ENCODE data around the gene TEX2. TPM values are rescaled to one million over a fixed set of nuclear protein-coding genes. Genes with fewer than 3 reads are reported as not detected.

Gene TEX2
- total and polyA plus RNA-seq, 2 experiments from 2014 or later = 26.9 to 37.0 TPM

- in situ Hi-C loops (cut with MboI) = no loop called here
- Histone ChIP-seq H3K9ac (no peak overlapping the region; the same call in 1 of the 2 replicates), H2AFZ (peak overlapping the region; percentile 47), H3K9me3 (ENCODE audit: low read depth) (no peaks in the 10 kb centered on the region), H3F3A (ENCODE audit: insufficient read depth) (peaks cover 28% of the 10 kb centered on the region), H3K9me2 (ENCODE audit: insufficient read depth) (no peaks in the 10 kb centered on the region), H3K27me3 (replicated peaks; ENCODE audit: insufficient read depth) (no peaks in the 10 kb centered on the region), H3K27ac (peak overlapping the region; percentile 68), H3K79me2 (ENCODE audit: insufficient read depth) (peaks cover 73% of the 10 kb centered on the region), H3K4me2 (ENCODE audit: unreplicated experiment) (peak overlapping the region; percentile 86), H3K4me1 (ENCODE audit: insufficient read depth) (peaks cover 34% of the 10 kb centered on the region), H3K36me3 (ENCODE audit: low read depth) (no peaks in the 10 kb centered on the region), H3K4me3 (peak overlapping the region; percentile 55), H4K20me1 (ENCODE audit: insufficient read depth) (no peaks in the 10 kb centered on the region)
- peak; percentile 84 for DNase-seq
- WGBS, 2 experiments (ENCODE audit: low coverage in 1 of 2, low lambda C conversion rate in 2 of 2, missing lambda C conversion rate in 2 of 2) = 38 to 40% methylated on average over 8 of the region's 8 CpGs
- TF ChIP-seq EZH2 (IDR thresholded peaks at IDR 0.05; ENCODE audit: insufficient read depth, poor library complexity, severe bottlenecking) (no peak), EZH2phosphoT487 (IDR thresholded peaks at IDR 0.05; ENCODE audit: insufficient read depth, low read depth) (no peak)
Observed at GRCh38 chr17:64115043-64115698, 147.9 kb downstream of the TEX2 start.

GRCh38 chr17:64113006-64113405 is 150.1 kb downstream of the TEX2 start:
- WGBS, 2 experiments (ENCODE audit: low coverage in 1 of 2, low lambda C conversion rate in 2 of 2, missing lambda C conversion rate in 2 of 2) = 95 to 100% methylated on average over 2 of the region's 2 CpGs
- H3K79me2 ChIP-seq (ENCODE audit: insufficient read depth) = peaks cover 81% of the 10 kb centered on the region
- H2AFZ ChIP-seq = no peak overlapping the region
- no peaks in the 10 kb centered on the region for H3K27me3 ChIP-seq (replicated peaks; ENCODE audit: insufficient read depth)
- H3K4me2 ChIP-seq (ENCODE audit: unreplicated experiment) = no peak overlapping the region
- no peak overlapping the region for H3K9ac ChIP-seq
- DNase-seq = no peak
- no peaks in the 10 kb centered on the region for H3K36me3 ChIP-seq (ENCODE audit: low read depth)
- peaks cover 28% of the 10 kb centered on the region for H3K4me1 ChIP-seq (ENCODE audit: insufficient read depth)
- no peak for TF ChIP-seq EZH2phosphoT487 (IDR thresholded peaks at IDR 0.05; ENCODE audit: insufficient read depth, low read depth)
- no peak for TF ChIP-seq EZH2 (IDR thresholded peaks at IDR 0.05; ENCODE audit: insufficient read depth, poor library complexity, severe bottlenecking)
- peaks cover 28% of the 10 kb centered on the region for H3F3A ChIP-seq (ENCODE audit: insufficient read depth)
- H3K27ac ChIP-seq = no peak overlapping the region
- in situ Hi-C loops (cut with MboI) = no loop called here
- H4K20me1 ChIP-seq (ENCODE audit: insufficient read depth) = no peaks in the 10 kb centered on the region
- H3K9me3 ChIP-seq (ENCODE audit: low read depth) = no peaks in the 10 kb centered on the region
- no peaks in the 10 kb centered on the region for H3K9me2 ChIP-seq (ENCODE audit: insufficient read depth)
- H3K4me3 ChIP-seq = no peak overlapping the region

GRCh38 chr17:64111831-64112230 is 151.2 kb downstream of the TEX2 start:
- DNase-seq = no peak

GRCh38 chr17:64110379-64111152 is 152.5 kb downstream of the TEX2 start:
- no peak for TF ChIP-seq EZH2phosphoT487 (IDR thresholded peaks at IDR 0.05; ENCODE audit: insufficient read depth, low read depth)
- no peak for TF ChIP-seq EZH2 (IDR thresholded peaks at IDR 0.05; ENCODE audit: insufficient read depth, poor library complexity, severe bottlenecking)
- Histone ChIP-seq H3K4me1 (ENCODE audit: insufficient read depth) (peaks cover 17% of the 10 kb centered on the region), H3K36me3 (ENCODE audit: low read depth) (no peaks in the 10 kb centered on the region), H2AFZ (no peak overlapping the region), H3K9ac (no peak overlapping the region), H3K27ac (no peak overlapping the region), H3K79me2 (ENCODE audit: insufficient read depth) (peaks cover 86% of the 10 kb centered on the region), H3K4me2 (ENCODE audit: unreplicated experiment) (no peak overlapping the region), H4K20me1 (ENCODE audit: insufficient read depth) (no peaks in the 10 kb centered on the region), H3K27me3 (replicated peaks; ENCODE audit: insufficient read depth) (no peaks in the 10 kb centered on the region), H3K9me2 (ENCODE audit: insufficient read depth) (no peaks in the 10 kb centered on the region), H3K9me3 (ENCODE audit: low read depth) (no peaks in the 10 kb centered on the region), H3F3A (ENCODE audit: insufficient read depth) (peaks cover 17% of the 10 kb centered on the region), H3K4me3 (no peak overlapping the region)
- WGBS, 2 experiments (ENCODE audit: low coverage in 1 of 2, low lambda C conversion rate in 2 of 2, missing lambda C conversion rate in 2 of 2) = 87 to 91% methylated on average over 12 of the region's 12 CpGs
- in situ Hi-C loops (cut with MboI) = no loop called here
- DNase-seq = no peak

More at GRCh38 chr17:64111831-64112230, 151.2 kb downstream of the TEX2 start:
- H3K36me3 ChIP-seq (ENCODE audit: low read depth) = no peaks in the 10 kb centered on the region
- H3K9me2 ChIP-seq (ENCODE audit: insufficient read depth) = no peaks in the 10 kb centered on the region
- no peak overlapping the region for H3K4me2 ChIP-seq (ENCODE audit: unreplicated experiment)
- peaks cover 28% of the 10 kb centered on the region for H3F3A ChIP-seq (ENCODE audit: insufficient read depth)
- in situ Hi-C loops (cut with MboI) = no loop called here
- H2AFZ ChIP-seq = no peak overlapping the region
- no peaks in the 10 kb centered on the region for H3K9me3 ChIP-seq (ENCODE audit: low read depth)
- no peaks in the 10 kb centered on the region for H3K27me3 ChIP-seq (replicated peaks; ENCODE audit: insufficient read depth)
- H3K79me2 ChIP-seq (ENCODE audit: insufficient read depth) = peaks cover 81% of the 10 kb centered on the region
- H3K4me3 ChIP-seq = no peak overlapping the region
- peaks cover 28% of the 10 kb centered on the region for H3K4me1 ChIP-seq (ENCODE audit: insufficient read depth)
- H3K27ac ChIP-seq = no peak overlapping the region
- WGBS, 2 experiments (ENCODE audit: low coverage in 1 of 2, low lambda C conversion rate in 2 of 2, missing lambda C conversion rate in 2 of 2) = 86 to 88% methylated on average over 4 of the region's 4 CpGs
- TF ChIP-seq EZH2phosphoT487 (IDR thresholded peaks at IDR 0.05; ENCODE audit: insufficient read depth, low read depth) = no peak
- TF ChIP-seq EZH2 (IDR thresholded peaks at IDR 0.05; ENCODE audit: insufficient read depth, poor library complexity, severe bottlenecking) = no peak
- no peak overlapping the region for H3K9ac ChIP-seq
- no peaks in the 10 kb centered on the region for H4K20me1 ChIP-seq (ENCODE audit: insufficient read depth)

Data from GM23248 (cell line).